Endothelial cell of umbilical vein (primary cell): ENCODE measurements around the gene APP. TPM values are rescaled to one million over a fixed set of nuclear protein-coding genes. Genes with fewer than 3 reads are reported as not detected.

Experiments used
- BruUV-seq: library from RNA; stranded (reverse); fragments of 400-500 nt; replicated peaks from 2 replicates; lab custom pipeline; 2021; lab: Mats Ljungman, UMichigan
- CTCF ChIA-PET: fragments of 300-600, 350-600 bp; sonication (Branson Sonifier 250); formaldehyde crosslinking; loops from one replicate; lab custom pipeline; 2021; ENCODE audit warnings: antibody characterized with exemption, inconsistent platforms; lab: Charles Lee
- POLR2A ChIA-PET: fragments of 300-600, 350-600 bp; sonication (Branson Sonifier 250); formaldehyde crosslinking; loops from one replicate; lab custom pipeline; 2021; ENCODE audit warnings: antibody characterized with exemption, inconsistent platforms; lab: Charles Lee
- DNase-seq: peaks from one replicate; pipeline ENCODE4 v3.0.0-alpha.2; 2011; ENCODE audit warnings: low read depth, low spot score
- FAIRE-seq: peaks from 2 replicates; lab custom pipeline; 2011; peaks lifted over from hg19 to GRCh38; lab: Jason Lieb, UNC
- H2AFZ ChIP-seq: 2 replicates; pipeline ENCODE4 v1.6.0; 2012; ENCODE audit warnings: low read depth, low read length, control low read depth, inconsistent platforms
- H3K27ac ChIP-seq: 2 replicates; pipeline ENCODE4 v1.5.1; 2011; ENCODE audit warnings: low read depth, mild to moderate bottlenecking, control low read depth, low read length, moderate library complexity; ENCODE audit not compliant: insufficient read depth
- H3K27me3 ChIP-seq, 2 experiments: 2 replicates each; pipeline versions ENCODE4 v1.6.0 to v1.6.1; 2011; ENCODE audit warnings: low read length in 2 of 2, mixed read lengths in 1 of 2; ENCODE audit not compliant: control insufficient read depth in 2 of 2, insufficient read depth in 2 of 2
- H3K36me3 ChIP-seq, 2 experiments: 2 replicates in 1 of 2; 3 replicates in 1 of 2; pipeline ENCODE4 v1.5.1; 2011; ENCODE audit warnings: low read length in 2 of 2, mild to moderate bottlenecking in 1 of 2, moderate library complexity in 1 of 2; ENCODE audit not compliant: control insufficient read depth in 2 of 2, insufficient read depth in 2 of 2; ENCODE audit errors: extremely low read depth in 1 of 2
- H3K4me1 ChIP-seq: 3 replicates; pipeline ENCODE4 v1.5.1; 2011; ENCODE audit warnings: mild to moderate bottlenecking, low read length; ENCODE audit not compliant: control insufficient read depth, insufficient read depth; ENCODE audit errors: extremely low read depth
- H3K4me2 ChIP-seq: 2 replicates; pipeline ENCODE4 v1.6.1; 2011; ENCODE audit warnings: low read length, control low read depth, mixed read lengths; ENCODE audit not compliant: insufficient read depth
- H3K4me3 ChIP-seq, 3 experiments: fragments of 200-600 bp in 1 of 3; sonication (generic), shearing (Covaris generic) in 1 of 3; replicated peaks in 1 of 3; 2 replicates each; pipeline ENCODE4 v1.5.1; 2011 to 2016; ENCODE audit warnings: control low read depth in 3 of 3, low read length in 3 of 3, mild to moderate bottlenecking in 2 of 3, inconsistent platforms in 1 of 3, low read depth in 1 of 3, moderate library complexity in 1 of 3; ENCODE audit not compliant: insufficient read depth in 1 of 3
- H3K79me2 ChIP-seq: 2 replicates; pipeline ENCODE4 v1.6.0; 2012; ENCODE audit warnings: low read length, inconsistent platforms; ENCODE audit not compliant: control insufficient read depth, insufficient read depth
- H3K9ac ChIP-seq: replicated peaks from 2 replicates; pipeline ENCODE3; 2011; ENCODE audit warnings: low read length, control low read depth; ENCODE audit not compliant: insufficient read depth; ENCODE audit errors: extremely low read depth
- H3K9me1 ChIP-seq: replicated peaks from 3 replicates; pipeline ENCODE4 v1.6.0; 2011; ENCODE audit warnings: mild to moderate bottlenecking, low read length; ENCODE audit not compliant: control insufficient read depth, insufficient read depth; ENCODE audit errors: extremely low read depth
- H3K9me3 ChIP-seq: replicated peaks from 2 replicates; pipeline ENCODE4 v1.5.1; 2012; ENCODE audit warnings: low read length, inconsistent platforms; ENCODE audit not compliant: control insufficient read depth, insufficient read depth
- H4K20me1 ChIP-seq: replicated peaks from 2 replicates; pipeline ENCODE3; 2011; ENCODE audit warnings: mild to moderate bottlenecking, low read length; ENCODE audit not compliant: control insufficient read depth, insufficient read depth; ENCODE audit errors: extremely low read depth
- CTCF ChIP-seq, 2 donors: IDR thresholded peaks; 1 replicate in 1 of 2; 2 replicates in 1 of 2; pipeline ENCODE4 v1.5.1; 2011; ENCODE audit warnings: low read length in 2 of 2, mild to moderate bottlenecking in 2 of 2, moderate library complexity in 2 of 2, control low read depth in 1 of 2, inconsistent platforms in 1 of 2, low read depth in 1 of 2; ENCODE audit not compliant: insufficient read depth in 1 of 2; ENCODE audit errors: extremely low read depth in 1 of 2
- EZH2 ChIP-seq: IDR thresholded peaks from 2 replicates; pipeline ENCODE4 v1.6.1; 2012; ENCODE audit warnings: borderline replicate concordance, low read depth, mild to moderate bottlenecking, moderate library complexity, low read length, inconsistent platforms; ENCODE audit not compliant: severe bottlenecking
- FOS ChIP-seq: IDR thresholded peaks from 2 replicates; pipeline ENCODE4 v1.6.1; 2011; ENCODE audit warnings: mild to moderate bottlenecking, low read length, moderate library complexity, borderline replicate concordance; ENCODE audit not compliant: insufficient read depth
- GATA2 ChIP-seq: IDR thresholded peaks from 2 replicates; pipeline ENCODE4 v1.7.0; 2011; ENCODE audit warnings: low read depth, mild to moderate bottlenecking, moderate library complexity, mixed read lengths, low read length; ENCODE audit not compliant: insufficient read length, insufficient read depth
- JUN ChIP-seq: IDR thresholded peaks from 2 replicates; pipeline ENCODE4 v1.6.1; 2011; ENCODE audit warnings: borderline replicate concordance, low read depth; ENCODE audit not compliant: insufficient read length, insufficient read depth
- MAX ChIP-seq: IDR thresholded peaks from 2 replicates; pipeline ENCODE4 v1.6.1; 2011; ENCODE audit not compliant: insufficient read depth, insufficient read length
- MYC ChIP-seq: IDR thresholded peaks from one replicate; pipeline ENCODE4 v1.6.1; 2011; ENCODE audit warnings: mild to moderate bottlenecking, low read depth, low read length
- POLR2A ChIP-seq: IDR thresholded peaks from 2 replicates; pipeline ENCODE4 v1.6.1; 2012; ENCODE audit warnings: low read depth, mild to moderate bottlenecking, control low read depth, low read length
- POLR2AphosphoS5 ChIP-seq: IDR thresholded peaks from 2 replicates; pipeline ENCODE4 v1.6.1; 2012; ENCODE audit warnings: low read depth, mild to moderate bottlenecking, control low read depth, low read length, moderate library complexity; ENCODE audit not compliant: insufficient read depth
- dilution Hi-C: fragments of 300-500 bp; cut with MboI; formaldehyde crosslinking; loops from one replicate; pipeline ENCODE4 v1.15.0; 2019; ENCODE audit warnings: low sequenced_read_pairs; ENCODE audit not compliant: extremely low pct_ligation_motif_present
- intact Hi-C: fragments of 100-400 bp; cut with micrococcal nuclease; formaldehyde crosslinking; loops from one replicate; pipeline ENCODE4 v1.10.0; 2022
- polyA plus RNA-seq, 4 experiments: library from polyadenylated mRNA; depleted of rRNA in 3 of 4; stranded (reverse) in 3 of 4; unstranded in 1 of 4; fragments of >200 nt; gene quantifications; 2 replicates each; pipeline versions ENCODE4 v1.2.1 to v1.2.3, GENCODE V29; 2011 to 2012; ENCODE audit warnings: missing spikeins in 1 of 4
- total RNA-seq: library from RNA; stranded (reverse); gene quantifications from 2 replicates; pipeline ENCODE4 v1.2.3, GENCODE V29; 2021

Gene APP
- total and polyA plus RNA-seq, 2 donors (not counting 3 experiments of a cell fraction or from before 2014, with no cell fraction given): 914 to 928 TPM

GRCh38 chr21:26162081-26162480 lies 8.5 kb downstream of the APP start:
- BruUV-seq: no TSS peak

More at GRCh38 chr21:26162081-26162480, 8.5 kb downstream of the APP start:
- Histone ChIP-seq H3K27ac (no peak overlapping the region), H3K9me1 (no peaks in the 10 kb centered on the region), H3K4me3 (no peak overlapping the region), H3K9ac (no peak overlapping the region), H3K9me3 (no peaks in the 10 kb centered on the region), H3K4me1 (peaks cover 34% of the 10 kb centered on the region), H3K27me3 (no peaks in the 10 kb centered on the region), H3K4me2 (no peak overlapping the region), H3K79me2 (peaks cover 99% of the 10 kb centered on the region), H2AFZ (no peak overlapping the region), H4K20me1 (peaks cover 26% of the 10 kb centered on the region), H3K36me3 (no peaks in the 10 kb centered on the region)
- dilution Hi-C loops (loop anchor here (25.0 kb wide), 1 partner anchor 275 kb away; no protein-coding TSS in a partner anchor), intact Hi-C loops (no loop called here)
- FAIRE-seq: no peak
- ChIA-PET POLR2A (interaction anchor here (0.5 kb wide), 1 partner anchor 253 kb away, joined by 4 read pairs; no protein-coding TSS in a partner anchor), CTCF (no interaction called here)
- DNase-seq: no peak
- TF ChIP-seq MAX: no peak
- TF ChIP-seq JUN: no peak
- TF ChIP-seq FOS: no peak
- TF ChIP-seq EZH2: no peak
- no peak for TF ChIP-seq GATA2
- no peak for TF ChIP-seq POLR2A
- no peak for TF ChIP-seq CTCF (IDR thresholded peaks at IDR 0.05; ENCODE audit: extremely low read depth in 1 of 2, insufficient read depth in 1 of 2, low read depth in 1 of 2, low read length in 2 of 2)
- no peak for TF ChIP-seq POLR2AphosphoS5
- TF ChIP-seq MYC: no peak
